OCI-LY3 (cell line): ENCODE data around the gene MACROD2.

Experiments used
- H2AFZ ChIP-seq: fragments of 200-600, 300-600 bp; shearing (Covaris generic); 2 replicates; pipeline ENCODE4 v1.6.0; 2014; ENCODE audit warnings: antibody characterized with exemption, low read depth, low read length
- H3K27ac ChIP-seq: fragments of 200-600, 300-600 bp; sonication (generic); 2 replicates; pipeline ENCODE4 v1.5.1; 2014; ENCODE audit warnings: mild to moderate bottlenecking, low read length, moderate library complexity, mixed read lengths
- H3K27me3 ChIP-seq: fragments of 200-600, 300-600 bp; sonication (generic); 2 replicates; pipeline ENCODE4 v1.6.1; 2014; ENCODE audit warnings: low read depth, low read length, mixed read lengths
- H3K36me3 ChIP-seq: fragments of 200-600, 300-600 bp; sonication (generic); replicated peaks from 2 replicates; pipeline ENCODE3; 2014; ENCODE audit warnings: low read depth, low read length, mixed read lengths
- H3K4me1 ChIP-seq: fragments of 300-600, 200-600 bp; sonication (generic); 2 replicates; pipeline ENCODE4 v1.6.1; 2014; ENCODE audit warnings: low read length, mixed read lengths
- H3K4me2 ChIP-seq: fragments of 200-600, 300-600 bp; sonication (generic); 2 replicates; pipeline ENCODE4 v1.6.1; 2014; ENCODE audit warnings: low read length, mixed read lengths
- H3K4me3 ChIP-seq: fragments of 300-600, 200-600 bp; sonication (generic); 2 replicates; pipeline ENCODE4 v1.5.1; 2014; ENCODE audit warnings: antibody characterized with exemption, mild to moderate bottlenecking, low read length, moderate library complexity
- H3K79me2 ChIP-seq: fragments of 300-600, 200-600 bp; shearing (Covaris generic); 2 replicates; pipeline ENCODE4 v1.6.1; 2014; ENCODE audit warnings: mild to moderate bottlenecking, low read length, mixed read lengths
- H3K9ac ChIP-seq: fragments of 300-600, 200-600 bp; shearing (Covaris generic); 2 replicates; pipeline ENCODE4 v1.6.0; 2014; ENCODE audit warnings: mild to moderate bottlenecking, low read length, moderate library complexity
- H3K9me3 ChIP-seq: fragments of 200-600, 300-600 bp; shearing (Covaris generic); 2 replicates; pipeline ENCODE4 v1.6.1; 2014; ENCODE audit warnings: low read length, mixed read lengths; ENCODE audit not compliant: insufficient read depth
- H4K20me1 ChIP-seq: fragments of 200-600, 300-600 bp; sonication (generic); 2 replicates; pipeline ENCODE4 v1.6.1; 2016; ENCODE audit warnings: low read length, mixed read lengths; ENCODE audit not compliant: insufficient read depth
- CTCF ChIP-seq: fragments of 200-600, 300-600 bp; sonication (generic); IDR thresholded peaks from 2 replicates; pipeline ENCODE4 v1.5.1; 2014; ENCODE audit warnings: antibody characterized with exemption, low read length, low read depth
- EZH2phosphoT487 ChIP-seq: fragments of 200-600 bp; shearing (Covaris generic); IDR thresholded peaks from 2 replicates; pipeline ENCODE4 v1.6.1; 2018; ENCODE audit warnings: antibody characterized with exemption, mixed run types, low read depth

The MACROD2 gene

GRCh38 chr20:15917283-15917682, 1922.0 kb downstream of the MACROD2 start:
- H3K79me2 ChIP-seq: peaks cover 68% of the 10 kb centered on the region
- no peak overlapping the region for H3K4me3 ChIP-seq
- no peaks in the 10 kb centered on the region; the same call in 1 of the 2 replicates for H4K20me1 ChIP-seq
- peaks cover 76% of the 10 kb centered on the region for H3K36me3 ChIP-seq
- H3K9ac ChIP-seq: no peak overlapping the region
- H3K27me3 ChIP-seq: no peaks in the 10 kb centered on the region
- no peak overlapping the region for H3K27ac ChIP-seq
- peaks cover 27% of the 10 kb centered on the region for H3K4me1 ChIP-seq
- no peaks in the 10 kb centered on the region for H3K9me3 ChIP-seq
- TF ChIP-seq CTCF (no peak), EZH2phosphoT487 (no peak)
- no peak overlapping the region for H2AFZ ChIP-seq
- H3K4me2 ChIP-seq: no peak overlapping the region

- Histone ChIP-seq H3K4me1 (peaks cover 39% of the 10 kb centered on the region), H3K9ac (no peak overlapping the region), H4K20me1 (no peaks in the 10 kb centered on the region; the same call in 1 of the 2 replicates), H3K36me3 (peaks cover 77% of the 10 kb centered on the region), H3K79me2 (peaks cover 74% of the 10 kb centered on the region), H3K4me2 (no peak overlapping the region), H3K27ac (no peak overlapping the region), H3K9me3 (no peaks in the 10 kb centered on the region), H3K4me3 (no peak overlapping the region), H3K27me3 (no peaks in the 10 kb centered on the region), H2AFZ (no peak overlapping the region)
- no peak for TF ChIP-seq CTCF
- no peak for TF ChIP-seq EZH2phosphoT487
These were observed 1923.3 kb downstream of the MACROD2 start for GRCh38 chr20:15918631-15919030.

GRCh38 chr20:15919118-15919517, 1923.8 kb downstream of the MACROD2 start:
- Histone ChIP-seq H3K36me3 (peaks cover 77% of the 10 kb centered on the region), H3K79me2 (peaks cover 74% of the 10 kb centered on the region), H3K4me1 (peaks cover 43% of the 10 kb centered on the region), H3K9me3 (no peaks in the 10 kb centered on the region), H4K20me1 (no peaks in the 10 kb centered on the region; the same call in 1 of the 2 replicates), H2AFZ (no peak overlapping the region), H3K27me3 (no peaks in the 10 kb centered on the region), H3K27ac (no peak overlapping the region), H3K4me2 (no peak overlapping the region), H3K4me3 (no peak overlapping the region), H3K9ac (no peak overlapping the region)
- TF ChIP-seq EZH2phosphoT487: no peak
- TF ChIP-seq CTCF: no peak

- Histone ChIP-seq H4K20me1 (peaks cover 3% of the 10 kb centered on the region; the same call in 1 of the 2 replicates), H3K79me2 (peaks cover 84% of the 10 kb centered on the region), H2AFZ (no peak overlapping the region), H3K9ac (peak overlapping the region; percentile 66), H3K4me1 (peaks cover 53% of the 10 kb centered on the region), H3K4me3 (peak overlapping the region; percentile 70), H3K27ac (peak overlapping the region; percentile 93), H3K36me3 (peaks cover 81% of the 10 kb centered on the region), H3K27me3 (no peaks in the 10 kb centered on the region), H3K4me2 (peak overlapping the region; percentile 90), H3K9me3 (no peaks in the 10 kb centered on the region)
- TF ChIP-seq EZH2phosphoT487 (no peak), CTCF (no peak)
These were observed 1926.6 kb downstream of the MACROD2 start for GRCh38 chr20:15921930-15922329.
